SK-MEL-5 (cell line): ENCODE results near the gene C9orf43. TPM values are rescaled to one million over a fixed set of nuclear protein-coding genes. Genes with fewer than 3 reads are reported as not detected.
"Not testable (repeated sequence)": the region's sequence is repeated elsewhere in the genome, so short reads cannot be mapped to it uniquely, and the experiment has no call there.

Source experiments
- DNase-seq: peaks from one replicate; pipeline ENCODE4 v3.0.0-alpha.2; 2016; ENCODE audit warnings: low read depth, low spot score
- in situ Hi-C: cut with HindIII; loops from 2 replicates; pipeline ENCODE4 v1.10.0; 2016; ENCODE audit warnings: low sequenced_read_pairs, high pct_unique_total_duplicates, low pct_unique_long_range_greater_than_20kb
- polyA plus RNA-seq, 2 experiments: library from polyadenylated mRNA; depleted of rRNA; stranded (reverse); fragments of >200 nt; gene quantifications; 2 replicates each; pipeline ENCODE4 v1.2.3, GENCODE V29; 2015
- total RNA-seq: library from RNA; depleted of rRNA; stranded (reverse); fragments of >200 nt; shearing (Covaris generic); gene quantifications from 2 replicates; pipeline ENCODE4 v1.2.3, GENCODE V29; 2014; rRNA removed

The C9orf43 gene, protein sequence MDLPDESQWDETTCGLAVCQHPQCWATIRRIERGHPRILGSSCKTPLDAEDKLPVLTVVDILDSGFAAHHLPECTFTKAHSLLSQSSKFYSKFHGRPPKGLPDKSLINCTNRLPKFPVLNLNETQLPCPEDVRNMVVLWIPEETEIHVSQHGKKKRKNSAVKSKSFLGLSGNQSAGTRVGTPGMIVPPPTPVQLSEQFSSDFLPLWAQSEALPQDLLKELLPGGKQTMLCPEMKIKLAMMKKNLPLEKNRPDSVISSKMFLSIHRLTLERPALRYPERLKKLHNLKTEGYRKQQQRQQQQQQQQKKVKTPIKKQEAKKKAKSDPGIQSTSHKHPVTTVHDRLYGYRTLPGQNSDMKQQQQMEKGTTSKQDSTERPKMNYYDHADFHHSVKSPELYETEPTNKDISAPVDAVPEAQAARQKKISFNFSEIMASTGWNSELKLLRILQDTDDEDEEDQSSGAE
- 1.1 and 1.4 TPM in 2 replicates for total RNA-seq
- polyA plus RNA-seq (2015; cell fraction: cytosol; rRNA removed) = 1.2 and 1.4 TPM in 2 replicates
- 2.3 and 3.2 TPM in 2 replicates for polyA plus RNA-seq (2015; cell fraction: nucleus; rRNA removed)

DNA sequence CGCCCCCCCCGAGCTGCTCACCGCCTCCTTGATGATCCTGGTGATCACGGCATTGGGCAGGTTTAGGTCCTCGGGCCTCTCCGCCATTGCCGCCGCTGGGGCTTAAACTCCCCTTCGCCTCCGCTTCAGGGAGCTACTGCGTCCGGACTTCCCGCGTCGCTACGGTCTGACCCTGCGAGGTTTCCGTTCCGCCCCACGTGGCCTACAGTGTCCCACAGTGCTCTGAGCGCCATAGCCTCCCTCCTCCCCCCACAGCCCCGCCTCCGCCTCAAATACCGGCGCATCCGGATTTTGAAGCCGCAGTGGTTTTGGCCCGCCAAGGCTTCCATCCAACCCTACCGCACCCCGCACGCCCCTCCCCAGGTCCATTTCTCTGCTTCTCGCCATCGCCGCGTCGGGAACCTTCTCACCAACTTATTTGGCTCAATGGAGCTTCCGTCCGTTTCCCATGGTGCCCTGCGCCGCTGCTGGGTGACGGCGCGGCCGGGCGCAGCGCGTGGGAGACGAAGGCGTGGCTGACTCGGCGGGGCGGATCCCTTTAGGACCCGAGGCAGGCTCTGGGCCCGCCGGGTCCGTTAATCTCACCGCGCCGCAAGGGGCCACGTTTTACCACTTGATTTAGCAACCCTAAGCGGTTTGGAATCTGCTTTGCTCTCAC lies at the start of gene C9orf43, which contains the start of gene POLE3:
Gene C9orf43 (plus strand): TSS at position 541 of the 658 bp plus-strand sequence. CDS start 2,747 bp downstream, outside the sequence.
Gene POLE3 (minus strand): TSS at position 469 of the 658 bp plus-strand sequence. CDS start 382 bp downstream, at position 87.
- peak; percentile 96 for DNase-seq
- in situ Hi-C loops = no loop called here

DNA sequence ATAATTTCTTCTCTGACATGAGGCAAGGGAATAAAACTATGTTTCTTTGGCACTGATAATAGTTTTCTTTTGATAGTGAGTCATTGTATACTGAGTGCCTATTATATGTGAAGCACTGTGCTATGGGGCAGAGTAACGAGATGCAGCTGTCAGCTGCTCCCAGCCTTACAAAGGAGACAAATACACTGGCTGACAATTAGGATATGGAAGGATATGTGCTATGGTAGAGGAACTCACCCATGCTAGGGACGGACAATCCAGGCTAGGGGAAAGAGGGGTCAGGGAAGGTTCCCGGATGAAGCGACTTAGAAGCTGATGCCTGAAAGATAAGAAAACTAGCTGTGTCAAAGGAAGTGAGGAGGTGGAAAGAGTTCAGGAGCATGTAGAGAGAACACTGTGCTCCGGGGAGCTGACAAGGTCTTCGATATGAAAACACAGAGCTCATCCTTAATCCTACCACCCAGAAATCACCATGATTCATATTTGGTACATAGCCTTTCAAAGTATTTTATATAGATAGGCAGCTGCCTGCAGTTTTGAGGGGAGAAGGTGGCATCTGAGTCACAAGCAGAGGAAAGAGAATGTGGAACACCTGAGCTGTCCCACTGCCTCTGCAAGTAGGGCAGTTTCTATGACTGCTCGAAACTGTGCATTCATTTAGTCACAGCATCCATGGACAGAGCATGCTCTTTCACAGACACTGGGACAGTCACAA lies 49.1 kb upstream of the C9orf43 start:
- DNase-seq = no peak
- in situ Hi-C loops = no loop called here

DNA sequence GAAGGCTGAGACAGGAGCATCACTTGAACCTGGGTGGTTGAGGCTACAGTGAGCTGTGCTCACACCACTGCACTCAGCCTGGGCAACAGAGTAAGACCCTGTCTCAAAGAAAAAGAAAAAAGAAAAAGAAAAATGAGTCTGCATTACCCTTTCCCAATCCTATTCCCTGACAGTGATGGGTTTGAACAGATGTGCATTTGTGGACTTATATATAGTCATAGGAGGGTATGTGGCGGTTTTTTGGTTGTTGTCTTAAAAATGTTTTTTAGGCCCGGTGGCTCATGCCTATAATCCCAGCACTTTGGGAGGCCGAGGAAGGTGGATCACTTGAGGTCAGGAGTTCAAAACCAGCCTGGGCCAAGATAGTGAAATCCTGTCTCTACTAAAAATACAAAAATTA lies 47.2 kb upstream of the C9orf43 start:
- in situ Hi-C loops = no loop called here
- no peak for DNase-seq

DNA sequence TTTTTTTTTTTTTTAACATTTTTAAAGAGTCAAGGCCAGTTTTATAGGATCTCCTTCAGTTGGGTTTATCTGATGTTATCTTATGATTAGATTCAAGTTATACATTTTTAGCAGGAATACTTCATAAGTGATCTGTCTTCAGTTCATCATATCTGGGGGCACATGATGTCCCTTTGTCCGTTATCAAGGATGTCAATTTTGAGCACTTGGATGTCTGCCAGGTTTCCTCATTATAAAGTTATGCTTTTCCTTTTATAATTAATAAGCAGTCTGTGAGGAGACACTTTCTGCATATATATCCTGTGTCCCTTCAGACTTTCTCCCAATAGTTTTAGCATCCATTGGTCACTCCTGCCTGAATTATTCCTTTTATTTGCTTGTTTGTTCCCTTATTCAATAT lies 45.6 kb upstream of the C9orf43 start:
- in situ Hi-C loops = no loop called here
- DNase-seq = no peak

DNA sequence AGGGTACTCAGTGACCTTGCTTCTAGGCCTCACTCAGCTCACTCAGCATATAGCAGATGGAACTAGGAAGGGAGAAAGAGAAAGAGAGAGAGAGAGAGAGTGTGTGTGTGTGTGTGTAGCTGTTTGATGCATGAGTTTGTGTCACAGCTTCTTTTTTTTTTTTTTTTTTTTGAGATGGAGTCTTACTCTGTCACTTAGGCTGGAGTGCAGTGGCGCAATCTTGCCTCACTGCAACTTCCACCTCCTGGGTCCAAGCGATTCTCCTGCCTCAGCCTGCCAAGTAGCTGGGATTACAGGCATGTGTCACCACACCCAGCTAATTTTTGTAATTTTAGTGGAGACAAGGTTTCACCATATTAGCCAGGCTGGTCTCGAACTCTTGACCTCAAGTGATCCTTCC lies 44.9 kb upstream of the C9orf43 start:
- DNase-seq, in situ Hi-C loops: not testable (repeated sequence)

DNA sequence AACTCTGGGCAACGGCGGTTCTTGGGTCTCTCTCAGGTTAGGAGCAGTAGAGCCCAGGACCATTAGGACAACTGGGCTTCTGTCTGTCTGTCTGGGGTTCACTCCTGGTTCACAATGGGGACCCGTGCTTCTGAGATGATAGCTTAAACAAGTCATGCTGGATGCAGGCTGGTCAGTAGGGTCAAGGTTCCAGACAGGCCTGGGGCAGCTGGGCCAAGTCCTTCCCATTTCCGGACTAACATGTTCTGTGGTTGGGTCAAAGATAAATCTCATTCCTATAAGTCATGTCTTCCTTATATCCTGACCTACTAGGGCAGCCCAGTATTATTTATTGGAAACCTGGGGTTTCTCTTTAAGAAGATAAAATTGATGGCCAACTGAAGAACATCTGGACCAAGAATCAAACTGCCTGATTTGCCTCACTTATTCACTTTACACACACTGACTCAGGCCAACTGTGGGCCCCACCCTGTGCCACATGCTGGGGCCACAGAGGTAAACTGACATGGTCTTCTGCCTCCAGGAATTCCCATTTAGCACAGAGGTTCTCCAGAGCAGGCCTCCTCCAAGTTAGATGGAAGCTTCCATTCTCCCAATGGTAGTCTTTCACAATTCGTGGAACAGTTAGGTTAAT lies 42.1 kb upstream of the C9orf43 start:
- in situ Hi-C loops = no loop called here
- no peak for DNase-seq

DNA sequence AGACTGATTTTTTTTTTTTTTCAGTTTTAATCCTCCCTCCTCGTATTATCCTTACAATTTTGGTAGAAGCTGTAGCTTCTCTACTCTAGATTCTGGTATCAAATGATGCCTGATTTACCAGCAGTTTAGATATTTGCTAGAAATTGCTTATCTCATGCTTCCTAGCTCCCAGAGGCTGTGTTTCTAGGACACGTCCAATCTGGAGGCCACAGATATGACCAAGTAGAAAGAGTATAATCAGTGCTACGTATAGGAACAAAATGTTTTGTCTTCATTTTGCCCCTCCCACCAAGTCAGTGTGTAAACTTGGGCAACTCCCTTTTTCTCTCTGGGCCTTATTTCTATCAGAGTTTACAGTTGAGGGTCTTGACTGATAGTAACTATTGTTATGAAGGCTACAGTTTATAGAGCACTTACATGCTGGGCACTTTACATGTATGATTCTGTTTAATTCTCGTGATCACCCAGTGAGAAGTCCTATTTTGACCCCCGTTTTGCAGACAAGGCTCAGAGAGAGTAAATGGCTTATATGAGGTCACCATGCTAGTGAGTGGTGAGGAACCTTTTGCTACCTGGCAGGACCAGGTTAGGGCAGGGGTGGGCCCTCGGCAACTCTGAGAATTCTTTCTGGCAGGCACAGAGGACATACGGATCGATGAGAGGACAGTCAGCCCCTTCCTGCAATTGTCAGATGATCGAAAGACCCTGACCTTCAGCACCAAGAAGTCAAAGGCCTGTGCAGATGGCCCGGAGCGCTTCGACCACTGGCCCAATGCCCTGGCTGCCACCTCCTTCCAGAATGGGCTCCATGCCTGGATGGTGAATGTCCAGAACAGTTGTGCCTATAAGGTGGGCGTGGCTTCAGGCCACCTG lies 41.3 kb upstream of the C9orf43 start:
- in situ Hi-C loops = no loop called here
- no peak for DNase-seq

DNA sequence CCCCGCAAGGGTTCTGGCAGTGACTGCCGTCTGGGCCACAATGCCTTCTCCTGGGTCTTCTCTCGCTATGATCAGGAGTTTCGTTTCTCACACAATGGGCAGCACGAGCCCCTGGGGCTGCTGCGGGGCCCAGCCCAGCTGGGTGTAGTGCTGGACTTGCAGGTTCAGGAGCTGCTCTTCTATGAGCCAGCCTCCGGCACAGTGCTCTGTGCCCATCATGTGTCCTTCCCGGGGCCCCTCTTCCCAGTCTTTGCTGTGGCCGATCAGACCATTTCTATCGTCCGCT lies 40.7 kb upstream of the C9orf43 start:
- in situ Hi-C loops = no loop called here
- DNase-seq = no peak

DNA sequence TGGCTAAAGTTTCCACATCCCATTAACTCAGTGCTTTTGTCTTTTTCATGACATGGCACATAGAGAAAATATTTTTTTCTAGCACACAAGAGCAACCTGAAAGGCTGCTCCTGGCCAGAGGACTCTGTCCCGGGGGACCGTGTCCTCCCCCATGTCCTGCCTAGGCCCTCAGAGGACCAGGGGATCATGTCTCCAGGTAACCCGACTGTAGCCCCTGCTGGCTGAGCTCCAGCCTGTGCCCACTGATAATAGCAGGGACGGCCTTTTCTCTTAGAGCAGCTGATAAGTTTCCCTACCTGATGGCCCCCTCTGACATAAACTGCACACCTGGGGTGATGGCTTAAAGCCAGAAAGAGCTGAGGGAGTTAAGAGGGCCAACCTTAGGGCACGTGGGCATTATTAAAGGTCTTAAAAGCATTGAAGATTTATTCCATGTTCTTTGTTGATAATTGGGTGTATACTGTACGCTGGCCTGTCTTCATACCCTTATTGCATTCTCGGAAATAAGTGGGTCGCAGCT lies 39.7 kb upstream of the C9orf43 start:
- no peak for DNase-seq
- in situ Hi-C loops = no loop called here

DNA sequence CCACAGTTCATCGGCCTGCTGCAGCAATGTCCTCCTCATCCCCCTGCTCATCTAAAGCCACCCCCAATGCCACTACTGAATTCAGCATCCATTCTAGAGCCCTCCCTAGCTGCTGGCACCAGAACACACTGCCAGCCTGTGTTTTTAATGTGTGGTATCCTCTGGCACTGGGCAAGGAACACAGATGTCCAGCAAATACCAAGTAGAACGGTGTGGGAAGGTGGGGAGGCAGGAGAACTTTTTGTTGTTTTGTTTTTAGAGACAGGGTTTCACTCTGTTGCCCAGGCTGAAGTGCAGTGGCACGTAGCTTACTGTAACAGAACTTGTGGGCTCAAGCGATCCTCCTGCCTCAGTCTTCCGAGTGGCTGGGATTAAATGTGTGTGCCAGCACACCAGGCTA lies 38.5 kb upstream of the C9orf43 start:
- DNase-seq = no peak
- in situ Hi-C loops = no loop called here

DNA sequence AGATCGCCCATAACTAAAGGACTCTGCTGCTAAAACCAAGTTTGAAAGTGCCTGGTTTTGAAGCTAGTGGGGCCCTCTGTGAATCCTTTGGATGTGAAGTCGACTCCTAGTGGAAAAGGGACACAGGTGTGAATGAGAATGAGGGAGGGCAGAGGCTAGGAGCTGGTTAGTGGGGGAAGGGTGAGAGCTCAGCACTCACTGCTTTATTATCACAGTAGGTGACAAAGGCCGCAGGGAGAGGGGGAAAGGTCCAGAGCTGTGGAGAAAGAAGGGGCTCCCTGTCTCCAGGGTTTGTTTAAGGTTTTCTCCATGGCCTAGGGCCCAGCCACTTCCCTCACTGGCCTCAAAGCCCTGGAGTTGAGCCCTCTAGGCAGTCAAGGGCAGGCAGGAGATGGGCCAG lies 37.3 kb upstream of the C9orf43 start:
- in situ Hi-C loops = no loop called here
- no peak for DNase-seq

DNA sequence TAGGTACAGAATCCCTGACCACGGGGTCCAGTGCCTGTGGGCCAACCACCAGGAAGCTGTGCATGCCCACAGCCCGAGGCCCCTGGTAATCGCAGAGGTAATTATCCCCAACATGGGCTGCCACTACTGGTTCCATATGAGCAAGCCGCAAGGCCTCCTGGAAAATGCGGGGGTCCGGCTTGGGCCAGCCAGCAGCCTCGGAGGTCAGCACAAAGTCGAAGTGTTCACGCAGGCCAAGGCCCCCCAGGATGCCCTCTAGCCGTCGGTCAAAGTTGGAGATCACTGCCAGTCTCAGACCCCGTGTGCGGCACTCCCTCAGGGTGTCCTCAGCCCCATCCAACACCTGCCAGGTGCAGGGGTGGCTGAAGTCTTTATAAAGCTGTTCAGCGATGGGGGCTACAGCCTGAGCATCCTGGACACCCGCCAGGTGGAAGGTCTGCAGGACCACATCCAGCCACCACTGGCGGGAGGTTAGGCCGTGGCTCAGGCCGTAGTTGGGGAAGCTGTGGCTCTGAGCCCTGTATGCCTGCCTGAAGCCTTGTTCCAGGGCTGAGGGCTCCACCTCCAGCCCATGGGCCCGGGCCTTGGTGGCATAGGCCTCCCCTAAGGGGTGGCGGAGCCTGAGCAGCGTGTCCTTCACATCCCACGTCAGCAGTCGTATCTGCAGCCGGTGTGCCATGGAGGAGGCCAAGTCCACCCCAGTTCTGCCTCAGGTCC lies 36.7 kb upstream of the C9orf43 start:
- no peak for DNase-seq
- in situ Hi-C loops = no loop called here

DNA sequence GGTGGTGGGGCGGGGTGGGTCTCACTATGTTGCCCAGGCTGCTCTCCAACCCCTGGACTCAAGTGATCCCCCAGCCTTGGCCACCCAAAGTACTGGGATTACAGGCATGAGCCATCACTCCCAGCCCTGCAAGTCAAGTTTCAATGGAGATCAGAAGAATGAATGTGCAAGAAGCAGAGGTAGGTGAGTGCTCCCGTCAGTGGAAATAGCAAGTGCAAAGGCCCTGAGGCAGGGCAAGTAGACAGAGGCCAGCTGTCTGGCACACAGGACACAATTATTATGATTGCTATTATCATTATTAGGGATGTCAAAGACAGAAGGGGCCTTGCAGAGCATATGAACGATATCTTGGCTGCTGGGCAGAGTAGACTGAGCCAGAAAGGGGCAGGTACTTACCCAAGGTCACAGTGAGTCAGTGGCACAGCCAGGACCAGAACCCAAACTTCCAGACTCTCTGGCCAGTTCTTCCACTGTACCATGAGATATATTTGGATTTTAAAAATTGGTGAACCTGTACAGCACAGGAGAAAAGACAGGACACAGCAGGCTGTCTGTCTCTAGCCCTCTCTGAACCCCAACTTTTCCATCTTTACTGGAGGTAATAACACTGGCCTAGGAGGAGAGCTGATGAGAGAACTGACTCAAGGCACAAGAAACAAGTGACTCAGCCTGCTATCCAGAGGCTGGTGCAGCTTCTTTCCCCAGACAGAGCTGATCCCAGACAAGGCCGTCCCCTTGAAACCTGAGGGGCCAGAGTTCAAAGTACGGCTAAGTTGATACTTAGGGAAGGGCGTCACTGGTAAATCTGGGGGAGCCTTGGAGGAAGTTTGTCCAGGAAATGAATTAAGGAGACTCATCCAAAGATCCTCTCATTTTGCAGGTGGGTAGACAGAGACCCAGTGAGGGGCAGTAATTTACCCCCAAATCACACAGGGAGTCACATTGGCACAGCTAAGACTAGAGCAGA lies 35.2 kb upstream of the C9orf43 start:
- no peak for DNase-seq
- in situ Hi-C loops = no loop called here

DNA sequence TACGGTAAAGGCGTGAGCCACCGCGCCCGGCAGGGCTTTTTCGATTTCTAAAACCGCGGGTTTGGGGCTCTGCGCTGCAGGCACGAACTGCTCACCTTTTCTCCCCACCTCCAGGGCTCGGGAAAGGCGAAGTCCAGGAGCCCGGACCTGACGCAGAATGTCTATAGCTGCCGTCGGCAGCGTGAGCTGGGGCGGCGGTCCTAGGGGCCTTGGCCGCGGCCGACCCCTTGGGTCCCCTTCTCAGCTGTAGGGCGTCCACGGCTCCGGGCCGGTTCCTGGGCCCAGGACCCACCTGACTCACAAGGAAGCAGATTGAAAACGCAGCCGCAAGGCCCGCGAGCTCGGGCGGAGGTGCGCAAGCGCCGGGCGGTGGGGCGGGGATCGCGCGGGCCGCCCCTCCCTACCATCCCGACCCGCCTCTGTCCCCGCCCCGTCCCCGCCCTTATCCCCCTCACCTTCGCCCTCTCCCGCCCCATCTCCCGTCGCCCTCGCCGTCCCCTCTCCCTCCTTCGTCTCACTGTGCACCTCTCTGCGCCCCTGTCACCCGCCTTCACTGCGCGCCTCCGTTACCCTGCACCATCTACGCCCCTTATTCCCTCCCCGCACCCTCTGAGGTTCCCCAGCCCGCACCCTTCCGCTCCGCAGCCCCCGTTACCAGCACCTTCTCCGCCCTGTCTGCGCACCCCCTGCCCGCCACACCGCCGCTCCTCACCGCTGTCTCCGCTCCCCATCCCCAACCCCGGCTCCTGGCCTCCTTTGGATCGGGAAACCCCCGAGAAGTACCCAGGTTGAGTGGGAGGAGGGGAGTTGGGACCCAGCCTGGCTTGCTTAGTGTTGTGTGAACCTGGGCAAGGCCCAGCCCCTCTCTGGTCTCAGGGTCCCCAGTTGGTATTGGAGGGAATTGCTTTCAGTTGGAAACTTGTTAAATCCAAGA lies 33.6 kb upstream of the C9orf43 start, which contains the start of gene HDHD3:
Gene HDHD3 (minus strand): TSS at position 353 of the 934 bp plus-strand sequence. CDS start 2,632 bp downstream, outside the sequence.
- in situ Hi-C loops = no loop called here
- peak; percentile 87 for DNase-seq
